H1 (cell line): ENCODE measurements around the gene IPO11.
"Not testable (repeated sequence)": the region's sequence is repeated elsewhere in the genome, so short reads cannot be mapped to it uniquely, and the experiment has no call there.

Experiments
- CTCF ChIP-seq, 3 experiments: IDR thresholded peaks; 1 replicate in 2 of 3; 2 replicates in 1 of 3; pipeline versions ENCODE4 v1.5.1 to v1.6.1; 2011; ENCODE audit warnings: low read length in 3 of 3, mild to moderate bottlenecking in 3 of 3, inconsistent platforms in 2 of 3, low read depth in 1 of 3, moderate library complexity in 1 of 3; ENCODE audit not compliant: insufficient read depth in 1 of 3; ENCODE audit errors: control extremely low read depth in 1 of 3
- FOSL1 ChIP-seq: IDR thresholded peaks from 2 replicates; pipeline ENCODE4 v1.6.1; 2011; ENCODE audit warnings: mild to moderate bottlenecking, low read depth, low read length, moderate library complexity; ENCODE audit not compliant: insufficient read depth
- JUND ChIP-seq: IDR thresholded peaks from 2 replicates; pipeline ENCODE4 v1.6.1; 2011; ENCODE audit warnings: mild to moderate bottlenecking, improper control_type of control experiment, low read length
- PHF8 ChIP-seq: fragments of 200-600 bp; sonication (generic); conservative IDR thresholded peaks from 2 replicates; pipeline ENCODE4 v1.7.1; 2012; ENCODE audit warnings: low read depth, mild to moderate bottlenecking, inconsistent platforms, low read length, moderate library complexity
- POLR2AphosphoS5 ChIP-seq: IDR thresholded peaks from 2 replicates; pipeline ENCODE4 v1.6.1; 2011; ENCODE audit warnings: low read depth, low read length

GRCh38 chr5:62520812-62521211 is 108.2 kb downstream of the IPO11 start:
- TF ChIP-seq CTCF (IDR thresholded peaks at IDR 0.05; ENCODE audit: control extremely low read depth in 1 of 3, insufficient read depth in 1 of 3, low read depth in 1 of 3, low read length in 3 of 3); JUND; FOSL1; POLR2AphosphoS5; PHF8: not testable (repeated sequence)
